ENCODE results near the gene RPTOR.
A peak's percentile ranks its signal among the peaks of the same experiment; 100 is the strongest.

Gene RPTOR

DNA sequence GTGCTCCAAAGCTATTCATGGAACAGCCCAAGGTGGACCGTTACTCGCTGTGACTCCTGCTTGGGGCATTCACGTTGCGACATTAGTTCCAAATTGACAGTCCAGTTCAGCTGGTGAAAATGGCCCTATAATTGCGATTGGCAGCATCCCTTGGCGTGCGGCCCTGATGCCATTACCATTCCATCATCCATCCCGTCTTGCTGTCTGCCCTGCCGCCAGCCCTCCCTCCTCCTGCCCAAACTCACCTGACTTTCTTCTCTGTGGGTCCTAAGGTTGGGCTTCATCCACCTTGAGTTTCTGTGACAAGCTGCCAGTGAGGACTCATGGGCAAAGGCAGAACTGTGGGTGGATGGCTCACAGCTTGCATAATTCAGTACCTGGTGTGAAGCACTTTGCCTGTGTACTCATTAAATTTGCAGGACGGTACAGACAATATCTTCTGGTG is 104.6 kb downstream of the RPTOR start:
- TF ChIP-seq EZH2 (IDR thresholded peaks at IDR 0.05; ENCODE audit: borderline replicate concordance, low read length) (no peak), CTCF (IDR thresholded peaks at IDR 0.05; ENCODE audit: low read length) (no peak)
- Histone ChIP-seq H4K20me1 (ENCODE audit: insufficient read depth, low read length) (no peaks in the 10 kb centered on the region), H3F3A (ENCODE audit: insufficient read depth, low read length) (no peaks in the 10 kb centered on the region), H3K27ac (ENCODE audit: low read depth, low read length, poor library complexity, severe bottlenecking) (no peak overlapping the region), H3K9me2 (ENCODE audit: low read depth, low read length) (no peaks in the 10 kb centered on the region), H3K27me3 (ENCODE audit: insufficient read depth, low read length) (no peaks in the 10 kb centered on the region), H3K4me2 (ENCODE audit: low read length) (no peak overlapping the region), H2AFZ (ENCODE audit: low read length) (no peak overlapping the region), H3K4me3 (ENCODE audit: low read depth, low read length, poor library complexity, severe bottlenecking) (no peak overlapping the region), H3K36me3 (ENCODE audit: insufficient read depth, low read length) (peaks cover 9% of the 10 kb centered on the region; the same call in 1 of the 2 replicates), H3K79me2 (ENCODE audit: insufficient read depth, low read length) (peaks cover 13% of the 10 kb centered on the region), H3K9me3 (ENCODE audit: low read length) (no peaks in the 10 kb centered on the region), H3K9ac (ENCODE audit: low read length) (no peak overlapping the region), H3K4me1 (ENCODE audit: insufficient read depth, low read length, severe bottlenecking) (peaks cover 25% of the 10 kb centered on the region)

DNA sequence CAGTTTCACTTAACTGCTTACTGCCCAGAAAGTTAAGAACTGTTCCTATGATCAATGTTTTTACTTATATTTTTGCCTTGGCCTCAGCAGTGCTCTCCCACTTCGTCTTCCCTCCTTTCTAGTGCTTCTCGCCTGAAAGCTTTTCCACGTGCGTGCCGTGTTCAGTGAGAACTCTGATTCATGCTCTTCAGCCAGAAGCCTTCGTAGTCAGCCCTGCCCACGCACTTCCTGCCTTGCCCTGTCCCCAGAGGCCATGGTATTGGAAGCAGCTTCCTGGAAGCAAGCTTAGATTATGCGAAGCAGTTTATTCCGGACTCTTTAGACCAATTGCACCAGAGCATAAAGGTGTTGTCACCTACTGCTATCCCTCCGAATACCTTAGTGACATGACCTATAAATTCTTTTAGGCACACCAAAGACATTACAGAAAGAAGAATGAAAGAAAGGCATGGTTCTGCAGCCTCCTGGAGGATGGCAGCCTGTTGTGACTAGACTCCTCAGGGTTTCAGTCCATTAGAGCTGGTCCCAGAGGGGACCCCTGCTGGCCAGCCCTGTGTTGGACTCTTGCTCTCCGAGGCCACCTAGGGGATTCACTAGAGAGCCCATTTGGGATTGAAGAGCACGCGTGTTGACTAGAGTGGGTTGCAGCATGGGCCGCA is 105.2 kb downstream of the RPTOR start:
- H3K4me2 ChIP-seq (ENCODE audit: low read length) = no peak overlapping the region
- TF ChIP-seq CTCF (IDR thresholded peaks at IDR 0.05; ENCODE audit: low read length) (peak; percentile 56; the same call in 1 of the 2 replicates), EZH2 (IDR thresholded peaks at IDR 0.05; ENCODE audit: borderline replicate concordance, low read length) (no peak)
- peaks cover 13% of the 10 kb centered on the region for H3K79me2 ChIP-seq (ENCODE audit: insufficient read depth, low read length)
- no peaks in the 10 kb centered on the region for H3K9me3 ChIP-seq (ENCODE audit: low read length)
- peaks cover 25% of the 10 kb centered on the region for H3K4me1 ChIP-seq (ENCODE audit: insufficient read depth, low read length, severe bottlenecking)
- H2AFZ ChIP-seq (ENCODE audit: low read length) = no peak overlapping the region
- no peak overlapping the region for H3K4me3 ChIP-seq (ENCODE audit: low read depth, low read length, poor library complexity, severe bottlenecking)
- H3K9me2 ChIP-seq (ENCODE audit: low read depth, low read length) = no peaks in the 10 kb centered on the region
- H3K27ac ChIP-seq (ENCODE audit: low read depth, low read length, poor library complexity, severe bottlenecking) = no peak overlapping the region
- H3K9ac ChIP-seq (ENCODE audit: low read length) = no peak overlapping the region
- H3F3A ChIP-seq (ENCODE audit: insufficient read depth, low read length) = no peaks in the 10 kb centered on the region
- H3K36me3 ChIP-seq (ENCODE audit: insufficient read depth, low read length) = peaks cover 5% of the 10 kb centered on the region; the same call in 1 of the 2 replicates
- no peaks in the 10 kb centered on the region for H4K20me1 ChIP-seq (ENCODE audit: insufficient read depth, low read length)
- H3K27me3 ChIP-seq (ENCODE audit: insufficient read depth, low read length) = no peaks in the 10 kb centered on the region

DNA sequence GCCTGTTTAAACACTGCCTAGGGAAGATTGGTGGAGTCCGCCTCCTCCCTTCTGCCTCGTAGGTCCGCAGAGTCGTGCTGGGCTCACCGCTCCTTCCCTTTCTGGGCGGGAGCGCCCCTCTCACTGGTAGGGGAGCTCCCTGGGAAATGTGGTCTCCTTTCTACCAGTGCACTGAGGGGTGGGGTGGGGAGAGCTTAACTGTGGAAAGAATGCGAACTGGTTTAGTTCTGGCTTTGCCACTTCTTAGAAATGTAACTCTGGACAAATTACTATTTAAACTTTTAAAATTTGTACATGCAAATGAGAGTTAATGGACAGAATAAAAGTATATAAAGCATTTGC is 105.7 kb downstream of the RPTOR start:
- Histone ChIP-seq H2AFZ (ENCODE audit: low read length) (no peak overlapping the region), H3K4me1 (ENCODE audit: insufficient read depth, low read length, severe bottlenecking) (peaks cover 25% of the 10 kb centered on the region), H3K36me3 (ENCODE audit: insufficient read depth, low read length) (peaks cover under 1% of the 10 kb centered on the region; the same call in 1 of the 2 replicates), H3K9me2 (ENCODE audit: low read depth, low read length) (no peaks in the 10 kb centered on the region), H3K9me3 (ENCODE audit: low read length) (no peaks in the 10 kb centered on the region), H4K20me1 (ENCODE audit: insufficient read depth, low read length) (no peaks in the 10 kb centered on the region), H3K9ac (ENCODE audit: low read length) (no peak overlapping the region), H3K79me2 (ENCODE audit: insufficient read depth, low read length) (peaks cover 13% of the 10 kb centered on the region), H3K4me3 (ENCODE audit: low read depth, low read length, poor library complexity, severe bottlenecking) (no peak overlapping the region), H3F3A (ENCODE audit: insufficient read depth, low read length) (no peaks in the 10 kb centered on the region), H3K4me2 (ENCODE audit: low read length) (no peak overlapping the region), H3K27ac (ENCODE audit: low read depth, low read length, poor library complexity, severe bottlenecking) (no peak overlapping the region), H3K27me3 (ENCODE audit: insufficient read depth, low read length) (no peaks in the 10 kb centered on the region)
- TF ChIP-seq EZH2 (IDR thresholded peaks at IDR 0.05; ENCODE audit: borderline replicate concordance, low read length) (no peak), CTCF (IDR thresholded peaks at IDR 0.05; ENCODE audit: low read length) (no peak)

Measured in OCI-LY1 (cell line).